B cell (primary cell): ENCODE data around the gene SNX17. TPM values are rescaled to one million over a fixed set of nuclear protein-coding genes. Genes with fewer than 3 reads are reported as not detected.

Experiments used
- ATAC-seq: fragments of 200-7000 bp; cut with Tn5 transposase; one replicate; pipeline ENCODE4 v1.10.0; 2021; ENCODE audit warnings: low read depth, mild to moderate bottlenecking, moderate number of reproducible peaks, moderate library complexity
- CTCF ChIA-PET: fragments of 350-600 bp; sonication (Branson Sonifier 250); formaldehyde crosslinking; loops from one replicate; lab custom pipeline; 2021; ENCODE audit warnings: antibody characterized with exemption, inconsistent platforms; lab: Charles Lee
- POLR2A ChIA-PET: fragments of 350-600 bp; sonication (Branson Sonifier 250); formaldehyde crosslinking; loops from one replicate; lab custom pipeline; 2021; ENCODE audit warnings: antibody characterized with exemption; lab: Charles Lee
- DNase-seq: peaks from one replicate; pipeline ENCODE4 v3.0.0; 2013
- H2AFZ ChIP-seq: 2 replicates; pipeline ENCODE4 v1.6.1; 2012; ENCODE audit warnings: mild to moderate bottlenecking, low read depth, low read length; ENCODE audit not compliant: insufficient read depth, poor library complexity, severe bottlenecking
- H3K27ac ChIP-seq, 2 donors: 1 replicate in 1 of 2; 2 replicates in 1 of 2; pipeline ENCODE4 v1.5.1; 2012 to 2013; ENCODE audit warnings: low read length in 2 of 2, mild to moderate bottlenecking in 2 of 2, moderate library complexity in 1 of 2
- H3K27me3 ChIP-seq, 4 experiments: fragments of 200-600 bp in 1 of 4; sonication (generic) in 1 of 4; replicated peaks in 1 of 4; 1 replicate in 2 of 4; 2 replicates in 2 of 4; pipeline versions ENCODE4 v1.6.1 to v1.7.0; 2013 to 2016; ENCODE audit warnings: low read length in 3 of 4, mild to moderate bottlenecking in 2 of 4, mixed read lengths in 1 of 4, moderate library complexity in 1 of 4; ENCODE audit not compliant: insufficient read depth in 4 of 4, control insufficient read depth in 3 of 4; ENCODE audit errors: control extremely low read depth in 1 of 4
- H3K36me3 ChIP-seq, 2 experiments: replicated peaks in 1 of 2; 1 replicate in 1 of 2; 2 replicates in 1 of 2; pipeline versions ENCODE4 v1.6.1 to v1.7.1; 2013; ENCODE audit warnings: low read length in 1 of 2; ENCODE audit not compliant: insufficient read depth in 2 of 2, control insufficient read depth in 1 of 2; ENCODE audit errors: control extremely low read depth in 1 of 2, extremely low read depth in 1 of 2
- H3K4me1 ChIP-seq, 2 donors: fragments of 200-600 bp in 1 of 2; sonication (generic) in 1 of 2; 1 replicate in 1 of 2; 2 replicates in 1 of 2; pipeline versions ENCODE4 v1.5.1 to v1.6.1; 2013 to 2017; ENCODE audit warnings: low read length in 2 of 2; ENCODE audit not compliant: control insufficient read depth in 2 of 2, insufficient read depth in 2 of 2
- H3K4me2 ChIP-seq: replicated peaks from 2 replicates; pipeline ENCODE3; 2012; ENCODE audit warnings: mild to moderate bottlenecking, low read depth, low read length; ENCODE audit not compliant: poor library complexity, severe bottlenecking
- H3K4me3 ChIP-seq, 5 experiments: fragments of 200-600 bp in 1 of 5; sonication (generic) in 1 of 5; 1 replicate in 3 of 5; 2 replicates in 2 of 5; pipeline versions ENCODE4 v1.5.1 to v1.7.0; 2011 to 2016; ENCODE audit warnings: low read length in 4 of 5, mild to moderate bottlenecking in 4 of 5, low read depth in 2 of 5, control low read depth in 1 of 5, moderate library complexity in 1 of 5; ENCODE audit not compliant: insufficient read depth in 1 of 5; ENCODE audit errors: control extremely low read depth in 1 of 5, extremely low read depth in 1 of 5
- H3K79me2 ChIP-seq: fragments of 200-600 bp; sonication (generic); one replicate; pipeline ENCODE4 v1.6.0; 2016; ENCODE audit warnings: low read length; ENCODE audit not compliant: control insufficient read depth, insufficient read depth
- H3K9ac ChIP-seq: fragments of 200-600 bp; sonication (generic); 2 replicates; pipeline ENCODE4 v1.6.1; 2017; ENCODE audit warnings: mild to moderate bottlenecking, low read length, moderate library complexity
- H3K9me3 ChIP-seq, 3 donors: one replicate each; pipeline versions ENCODE4 v1.6.1 to v1.7.1; 2013; ENCODE audit warnings: low read length in 2 of 3; ENCODE audit not compliant: control insufficient read depth in 2 of 3, insufficient read depth in 1 of 3; ENCODE audit errors: control extremely low read depth in 1 of 3
- H4K20me1 ChIP-seq: 2 replicates; pipeline ENCODE4 v1.6.0; 2012; ENCODE audit warnings: mild to moderate bottlenecking, low read length; ENCODE audit not compliant: insufficient read depth, control insufficient read depth, poor library complexity, severe bottlenecking
- H3K27ac Mint-ChIP-seq: one replicate; pipeline ENCODE4 v1.8.0; 2021; ENCODE audit warnings: mixed read lengths
- H3K27me3 Mint-ChIP-seq: one replicate; pipeline ENCODE4 v1.8.0; 2021; ENCODE audit warnings: mixed read lengths
- H3K4me1 Mint-ChIP-seq: one replicate; pipeline ENCODE4 v1.8.0; 2021; ENCODE audit warnings: mixed read lengths
- H3K4me3 Mint-ChIP-seq: one replicate; pipeline ENCODE4 v1.8.0; 2021; ENCODE audit warnings: mixed read lengths
- H3K9me3 Mint-ChIP-seq: one replicate; pipeline ENCODE4 v1.8.0; 2022; ENCODE audit warnings: mixed read lengths; ENCODE audit not compliant: insufficient read depth
- CTCF ChIP-seq: fragments of 200-600 bp; IDR thresholded peaks from one replicate; pipeline ENCODE4 v1.8.0; 2022; ENCODE audit warnings: antibody characterized with exemption, mild to moderate bottlenecking
- EZH2 ChIP-seq: IDR thresholded peaks from 2 replicates; pipeline ENCODE4 v1.6.1; 2012; ENCODE audit warnings: borderline replicate concordance, low read depth, mild to moderate bottlenecking, moderate library complexity, low read length; ENCODE audit not compliant: insufficient read depth, poor library complexity, severe bottlenecking
- WGBS: methylation state at CpG from one replicate; pipeline ENCODE4 v1.1.5; 2013; ENCODE audit warnings: missing lambda C conversion rate; ENCODE audit not compliant: insufficient coverage; 5-methylcytosine and 5-hydroxymethylcytosine counted together
- intact Hi-C: fragments of 100-400 bp; cut with micrococcal nuclease; formaldehyde crosslinking; loops from one replicate; pipeline ENCODE4 v1.10.0; 2022
- polyA plus RNA-seq: library from polyadenylated mRNA; depleted of rRNA; stranded (reverse); fragments of >200 nt; gene quantifications from 2 replicates; pipeline ENCODE4 v1.2.3, GENCODE V29; 2012
- total RNA-seq, 2 donors: library from RNA; stranded (reverse); fragments of 120-200 nt in 1 of 2; gene quantifications; 1 replicate in 1 of 2; 2 replicates in 1 of 2; pipeline versions ENCODE4 v1.2.3 to v1.2.4, GENCODE V29; 2013 to 2022

The SNX17 gene
- total and polyA plus RNA-seq, 2 donors (not counting 1 experiment from before 2014, with no cell fraction given), result 103 to 158 TPM

- peaks cover 31 to 34% of the 10 kb centered on the region in 2 donors for H3K4me1 ChIP-seq
- peaks cover 95% of the 10 kb centered on the region for H3K79me2 ChIP-seq
- peaks cover 35% of the 10 kb centered on the region for H3K4me1 Mint-ChIP-seq
- no peak overlapping the region for H3K4me3 ChIP-seq
- H3K4me3 Mint-ChIP-seq, result no peak overlapping the region
- WGBS, result 100% methylated on average over 1 of the region's 5 CpGs
- no peaks in the 10 kb centered on the region for H3K27me3 ChIP-seq
- no peak overlapping the region for H2AFZ ChIP-seq
- no peaks in the 10 kb centered on the region for H3K9me3 ChIP-seq
- peaks cover 53% of the 10 kb centered on the region for H4K20me1 ChIP-seq
- H3K36me3 ChIP-seq, result peaks cover 0 to 58% of the 10 kb centered on the region in 2 experiments
- no peak overlapping the region for H3K9ac ChIP-seq
- no peaks in the 10 kb centered on the region for H3K9me3 Mint-ChIP-seq
- no peak for ATAC-seq
- ChIA-PET POLR2A (no interaction called here), CTCF (no interaction called here)
- no peaks in the 10 kb centered on the region for H3K27me3 Mint-ChIP-seq
- intact Hi-C loops, result no loop called here
- no peak overlapping the region for H3K4me2 ChIP-seq
- peak overlapping the region; percentile 59 for H3K27ac Mint-ChIP-seq
- peak overlapping the region in 1 of 2 donors; percentile 12 for H3K27ac ChIP-seq
- no peak for DNase-seq
- TF ChIP-seq EZH2, result no peak
- TF ChIP-seq CTCF, result no peak
These were observed 3.2 kb downstream of the SNX17 start for GRCh38 chr2:27373567-27373966.

- WGBS, result 96% methylated on average over 14 of the region's 20 CpGs
- Histone ChIP-seq H3K27ac (no peak overlapping the region), H3K9me3 (no peaks in the 10 kb centered on the region), H2AFZ (no peak overlapping the region), H3K79me2 (peaks cover 97% of the 10 kb centered on the region), H3K4me1 (peaks cover 30 to 34% of the 10 kb centered on the region in 2 donors), H3K4me3 (no peak overlapping the region), H3K27me3 (no peaks in the 10 kb centered on the region), H3K4me2 (no peak overlapping the region), H3K9ac (no peak overlapping the region), H3K36me3 (peaks cover 0 to 58% of the 10 kb centered on the region in 2 experiments), H4K20me1 (peaks cover 49% of the 10 kb centered on the region)
- no peak overlapping the region for H3K27ac Mint-ChIP-seq
- DNase-seq (no peak), ATAC-seq (no peak)
- H3K9me3 Mint-ChIP-seq, result no peaks in the 10 kb centered on the region
- no peaks in the 10 kb centered on the region for H3K27me3 Mint-ChIP-seq
- CTCF ChIA-PET, result no interaction called here
- POLR2A ChIA-PET, result no interaction called here
- H3K4me3 Mint-ChIP-seq, result no peak overlapping the region
- peaks cover 39% of the 10 kb centered on the region for H3K4me1 Mint-ChIP-seq
- TF ChIP-seq CTCF (no peak), EZH2 (no peak)
- intact Hi-C loops, result no loop called here
These were observed 5.2 kb downstream of the SNX17 start for GRCh38 chr2:27375513-27376099.
